NCI-H2171 treated with DMSO at 0.1 percent for 48 hours (cell line): Measurements from ENCODE around the gene THSD1.
"Not testable (repeated sequence)": the region's sequence is repeated elsewhere in the genome, so short reads cannot be mapped to it uniquely, and the experiment has no call there.

Source experiments
- DNase-seq: peaks from one replicate; lab custom pipeline; 2025; lab: John Stamatoyannopoulos, UW

The THSD1 gene

GRCh38 chr13:52353193-52353592 is 52.8 kb downstream of the THSD1 start:
- no peak for DNase-seq

GRCh38 chr13:52348983-52349780 is 56.8 kb downstream of the THSD1 start:
- DNase-seq, result no peak

- no peak for DNase-seq
Observed at GRCh38 chr13:52348071-52348470, 57.9 kb downstream of the THSD1 start.

- DNase-seq, result no peak
Observed at GRCh38 chr13:52345631-52346251, 60.2 kb downstream of the THSD1 start.

GRCh38 chr13:52345048-52345447 is 60.9 kb downstream of the THSD1 start:
- no peak for DNase-seq

- no peak for DNase-seq
Observed at GRCh38 chr13:52344108-52344507, 61.9 kb downstream of the THSD1 start.

GRCh38 chr13:52342203-52342602 is 63.8 kb downstream of the THSD1 start:
- DNase-seq, result not testable (repeated sequence)

- not testable (repeated sequence) for DNase-seq
Observed at GRCh38 chr13:52337828-52338455, 68.0 kb downstream of the THSD1 start.

GRCh38 chr13:52334107-52334506 is 71.9 kb downstream of the THSD1 start:
- not testable (repeated sequence) for DNase-seq

GRCh38 chr13:52331844-52332243 is 74.1 kb downstream of the THSD1 start:
- DNase-seq, result not testable (repeated sequence)
